HG02970 (cell line): ENCODE data around the gene ZFAND3.

Experiments
- ATAC-seq: cut with Tn5 transposase; IDR thresholded peaks from one replicate; pipeline ENCODE4 v1.9.1; 2021; ENCODE audit warnings: mild to moderate bottlenecking, moderate library complexity, moderate number of reproducible peaks; ENCODE audit not compliant: unreplicated experiment, low FRiP score

The ZFAND3 gene

GRCh38 chr6:38174315-38174714, 354.8 kb downstream of the ZFAND3 start:
- no peak for ATAC-seq

GRCh38 chr6:38174806-38175495, 355.4 kb downstream of the ZFAND3 start:
- no peak for ATAC-seq

- ATAC-seq = no peak
These were observed 356.3 kb downstream of the ZFAND3 start for GRCh38 chr6:38175786-38176185.

- no peak for ATAC-seq
These were observed 357.5 kb downstream of the ZFAND3 start for GRCh38 chr6:38176797-38177751.

- no peak for ATAC-seq
These were observed 358.5 kb downstream of the ZFAND3 start for GRCh38 chr6:38177882-38178583.

- no peak for ATAC-seq
These were observed 359.0 kb downstream of the ZFAND3 start for GRCh38 chr6:38178584-38178886.

GRCh38 chr6:38179300-38179699, 359.8 kb downstream of the ZFAND3 start:
- ATAC-seq = no peak

- ATAC-seq = no peak
These were observed 360.4 kb downstream of the ZFAND3 start for GRCh38 chr6:38179794-38180430.

- no peak for ATAC-seq
These were observed 361.1 kb downstream of the ZFAND3 start for GRCh38 chr6:38180586-38180985.

GRCh38 chr6:38182426-38182825, 362.9 kb downstream of the ZFAND3 start:
- ATAC-seq = no peak

- ATAC-seq = no peak
These were observed 364.5 kb downstream of the ZFAND3 start for GRCh38 chr6:38183856-38184584.

- ATAC-seq = no peak
These were observed 365.1 kb downstream of the ZFAND3 start for GRCh38 chr6:38184585-38185080.

- ATAC-seq = no peak
These were observed 365.7 kb downstream of the ZFAND3 start for GRCh38 chr6:38185244-38185643.

- ATAC-seq = no peak
These were observed 366.2 kb downstream of the ZFAND3 start for GRCh38 chr6:38185752-38186151.

- no peak for ATAC-seq
These were observed 367.8 kb downstream of the ZFAND3 start for GRCh38 chr6:38187325-38187724.

- no peak for ATAC-seq
These were observed 368.5 kb downstream of the ZFAND3 start for GRCh38 chr6:38187811-38188590.

GRCh38 chr6:38188677-38189335, 369.3 kb downstream of the ZFAND3 start:
- no peak for ATAC-seq

GRCh38 chr6:38191418-38191817, 371.9 kb downstream of the ZFAND3 start:
- ATAC-seq = no peak

GRCh38 chr6:38192011-38192410, 372.5 kb downstream of the ZFAND3 start:
- no peak for ATAC-seq
